GM21515 (cell line): ENCODE results near the gene CDH13.

Source experiments
- ATAC-seq: cut with Tn5 transposase; IDR thresholded peaks from one replicate; pipeline ENCODE4 v1.9.1; 2021; ENCODE audit not compliant: unreplicated experiment

Gene CDH13

DNA sequence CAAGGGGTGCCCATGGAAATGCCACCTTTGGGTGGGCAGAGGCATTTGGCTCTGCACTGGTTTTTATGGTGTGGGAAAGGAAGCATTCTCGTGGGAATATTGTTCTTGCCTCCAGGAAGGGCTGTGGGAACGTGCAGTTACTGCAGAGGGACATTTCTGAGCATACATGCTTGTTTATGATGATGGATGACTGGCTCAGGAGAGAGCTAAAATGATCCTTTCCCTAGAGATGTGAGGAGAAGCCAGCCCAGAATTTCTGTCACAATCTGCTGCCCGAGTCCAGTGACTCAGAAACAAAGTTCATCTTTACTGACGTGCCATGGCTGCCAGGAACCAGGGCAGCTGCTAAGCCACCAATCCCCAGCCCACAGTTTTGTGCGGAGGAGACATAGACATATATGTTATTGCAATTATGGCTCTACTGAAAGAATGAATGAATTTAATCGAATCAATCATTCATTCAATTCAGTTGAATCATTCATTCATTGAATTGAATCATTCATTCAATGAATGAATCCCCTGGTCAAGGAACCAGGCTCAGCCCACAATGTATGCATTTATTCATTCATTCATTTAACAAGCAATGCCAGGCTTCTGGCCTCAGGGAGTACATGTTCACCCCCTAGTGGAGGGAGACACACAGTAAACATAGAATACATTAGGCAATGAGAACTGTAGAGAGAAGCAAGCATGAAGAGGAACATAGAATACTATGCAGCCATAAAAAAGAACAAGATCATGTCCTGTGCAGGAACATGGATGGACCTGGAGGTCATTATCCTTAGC lies 766.6 kb downstream of the CDH13 start:
- ATAC-seq = no peak

GRCh38 chr16:83397601-83398291 lies 771.0 kb downstream of the CDH13 start:
- ATAC-seq = no peak

DNA sequence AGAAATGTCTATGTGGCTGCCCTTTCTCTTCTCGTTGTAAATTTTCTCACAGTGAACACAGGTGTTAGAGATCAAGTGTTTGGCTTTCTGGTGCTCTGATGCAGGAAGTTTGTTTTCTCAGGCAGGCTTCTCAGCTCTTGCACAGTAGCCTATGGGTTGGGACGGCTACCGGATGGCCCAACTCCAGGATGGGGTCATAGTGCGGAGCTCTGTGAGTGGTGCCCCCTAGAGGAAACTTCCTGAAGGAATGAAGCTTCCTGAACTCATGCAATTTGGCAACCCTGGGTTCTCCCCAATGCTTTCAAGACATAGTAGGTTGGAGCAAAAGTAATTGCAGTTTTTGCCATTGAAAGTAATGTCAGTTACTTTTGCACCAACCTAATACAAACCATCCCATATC lies 773.5 kb downstream of the CDH13 start:
- ATAC-seq = no peak

DNA sequence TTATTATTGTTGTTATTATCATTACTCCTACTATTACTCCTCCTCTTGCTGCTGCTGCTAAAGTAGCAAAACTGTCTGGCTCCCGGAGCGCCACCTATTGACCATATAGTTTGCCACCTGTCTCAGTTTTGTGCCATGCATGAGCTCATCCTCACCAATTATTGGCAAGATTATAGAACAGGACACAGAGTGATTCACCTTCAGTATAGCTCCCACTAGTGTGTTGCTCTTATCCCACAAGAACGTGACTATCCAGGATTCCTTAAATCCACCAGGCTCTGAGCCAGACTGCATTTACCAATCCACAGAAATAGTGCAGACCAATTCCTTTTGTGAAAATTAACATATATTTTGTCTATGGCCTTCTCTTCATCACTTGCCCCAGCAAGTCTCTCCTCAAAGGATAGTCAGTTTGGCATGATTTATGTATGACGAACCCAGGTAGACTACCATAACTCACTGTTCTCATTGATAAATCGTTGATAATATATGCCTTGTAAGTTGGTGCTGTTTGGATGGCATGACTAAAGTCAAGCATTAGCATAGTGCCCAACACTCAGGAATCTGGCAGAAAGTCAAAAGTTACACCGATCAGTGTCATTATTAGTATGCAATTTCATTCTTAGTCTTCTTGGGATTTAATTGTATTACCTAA lies 775.5 kb downstream of the CDH13 start:
- ATAC-seq = no peak

DNA sequence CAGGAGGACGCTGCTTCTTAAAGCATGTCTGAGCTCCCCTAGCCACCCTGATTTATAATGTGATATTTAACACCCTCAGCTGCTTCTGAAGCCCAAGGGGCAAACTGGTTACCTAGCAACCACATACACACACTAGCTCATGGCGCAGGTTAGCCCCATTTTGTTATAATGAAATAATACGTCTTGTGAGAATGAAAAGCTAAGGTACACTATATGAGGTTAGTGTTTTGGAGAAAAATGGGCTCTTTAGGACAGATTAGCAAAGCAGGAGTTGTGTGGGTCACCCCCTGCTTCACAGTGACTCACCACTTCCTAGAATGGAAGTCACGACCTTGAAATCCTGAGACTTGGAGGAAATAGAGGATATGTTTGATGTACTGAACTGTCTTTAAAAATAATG lies 776.2 kb downstream of the CDH13 start:
- no peak for ATAC-seq

DNA sequence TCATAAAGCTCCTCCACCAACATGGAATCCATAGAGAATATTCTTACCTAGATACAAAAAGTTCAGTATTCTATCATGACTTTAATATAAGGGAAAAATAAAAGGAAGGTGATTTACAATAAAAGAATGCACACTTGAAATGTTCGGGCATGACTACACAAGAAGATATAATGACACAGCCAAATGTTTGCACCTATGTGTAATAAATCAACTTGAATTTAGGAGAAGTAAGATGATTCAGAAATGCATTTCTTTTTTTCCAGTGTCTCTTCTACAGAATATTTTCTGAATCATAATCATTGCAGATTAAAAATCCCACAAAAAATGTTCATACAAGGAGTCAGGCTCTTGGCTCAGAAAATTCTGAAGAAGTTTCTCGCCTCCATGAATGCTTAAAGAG lies 777.0 kb downstream of the CDH13 start:
- no peak for ATAC-seq

GRCh38 chr16:83404261-83404660 lies 777.5 kb downstream of the CDH13 start:
- ATAC-seq = no peak

GRCh38 chr16:83407928-83408327 lies 781.2 kb downstream of the CDH13 start:
- ATAC-seq = no peak

GRCh38 chr16:83409347-83409746 lies 782.6 kb downstream of the CDH13 start:
- no peak for ATAC-seq

- no peak for ATAC-seq
Measured at GRCh38 chr16:83418565-83418964, 791.8 kb downstream of the CDH13 start.

DNA sequence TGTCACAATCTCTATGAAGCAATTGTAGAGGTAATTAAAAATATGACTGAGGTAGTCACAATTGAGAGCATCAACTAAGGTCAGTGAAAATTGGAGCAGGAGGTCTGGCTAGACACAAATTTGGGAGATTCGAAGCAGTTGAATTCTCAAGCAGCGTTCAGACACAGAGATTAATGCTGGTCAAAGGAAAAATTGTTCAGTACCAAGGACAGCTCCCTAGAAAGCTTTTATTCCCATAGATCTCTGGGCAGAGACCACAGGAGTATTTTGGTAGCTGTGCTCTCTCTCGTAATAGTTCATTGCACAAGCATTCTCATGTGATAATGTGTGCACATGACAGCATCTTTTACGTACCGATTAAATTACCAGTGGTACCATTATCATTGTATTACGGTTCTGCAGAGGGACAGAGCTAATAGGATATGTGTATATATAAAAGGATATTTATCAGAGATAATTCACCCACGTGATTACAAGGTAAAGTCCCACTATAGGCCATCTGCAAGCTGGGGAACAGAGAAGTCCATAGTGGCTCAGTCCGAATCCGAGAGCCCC lies 793.5 kb downstream of the CDH13 start:
- no peak for ATAC-seq

DNA sequence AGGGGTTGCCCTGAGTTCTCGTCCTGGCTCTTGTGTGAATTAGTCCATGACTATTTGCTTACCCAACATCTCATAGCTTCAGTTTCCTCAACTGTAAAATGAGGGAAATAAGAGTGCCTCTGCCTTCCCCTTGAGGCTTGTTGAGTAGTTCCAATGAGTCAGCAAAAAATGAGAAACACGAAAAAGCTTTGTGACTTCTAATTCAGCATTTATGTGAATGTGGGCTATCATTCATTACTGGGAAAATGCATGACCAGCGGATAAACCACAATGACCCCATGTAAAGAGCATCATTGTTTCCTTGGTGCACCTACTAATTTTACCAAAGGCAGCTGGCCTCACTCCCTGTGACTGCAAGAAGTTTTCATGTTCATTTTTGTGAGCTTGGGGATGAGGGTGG lies 806.4 kb downstream of the CDH13 start:
- no peak for ATAC-seq

GRCh38 chr16:83437036-83437435 lies 810.3 kb downstream of the CDH13 start:
- ATAC-seq = no peak

DNA sequence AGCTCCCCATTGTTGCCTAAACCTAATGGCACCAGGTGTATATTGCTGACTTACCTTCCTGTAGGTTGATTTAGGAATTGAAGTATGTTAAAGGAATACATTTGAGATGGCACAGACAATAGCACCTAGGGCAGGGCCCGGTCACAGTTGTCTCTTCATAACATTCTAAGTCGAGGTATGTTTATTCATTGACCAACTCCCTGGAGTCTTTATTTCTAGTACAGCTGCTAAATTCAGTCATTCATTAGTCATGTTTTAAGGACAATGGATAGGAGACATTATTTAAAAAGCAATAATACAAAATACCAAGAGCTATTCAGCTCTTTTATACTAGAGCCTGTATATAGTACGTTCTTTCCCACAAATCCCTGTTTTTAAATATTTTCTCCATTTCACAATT lies 811.6 kb downstream of the CDH13 start:
- ATAC-seq = no peak

DNA sequence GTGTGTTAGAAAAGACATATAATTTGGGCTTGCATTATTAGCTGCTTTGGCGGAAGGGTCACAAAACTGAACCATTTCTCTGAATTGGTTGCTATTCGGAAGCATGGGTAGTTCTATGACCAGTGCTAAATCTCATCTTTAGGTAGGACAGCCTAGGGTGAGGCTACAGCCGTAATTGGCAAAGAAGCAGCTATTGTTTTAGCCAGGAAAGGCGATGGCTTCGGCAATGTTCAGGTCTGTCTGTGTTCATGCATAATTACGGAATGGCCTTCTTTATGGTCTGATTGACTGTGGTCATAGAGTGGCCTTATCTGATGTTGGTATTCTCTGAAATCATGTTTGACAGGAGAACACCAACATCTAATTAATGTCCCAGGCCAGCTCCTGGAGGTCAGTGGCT lies 812.6 kb downstream of the CDH13 start:
- no peak for ATAC-seq

DNA sequence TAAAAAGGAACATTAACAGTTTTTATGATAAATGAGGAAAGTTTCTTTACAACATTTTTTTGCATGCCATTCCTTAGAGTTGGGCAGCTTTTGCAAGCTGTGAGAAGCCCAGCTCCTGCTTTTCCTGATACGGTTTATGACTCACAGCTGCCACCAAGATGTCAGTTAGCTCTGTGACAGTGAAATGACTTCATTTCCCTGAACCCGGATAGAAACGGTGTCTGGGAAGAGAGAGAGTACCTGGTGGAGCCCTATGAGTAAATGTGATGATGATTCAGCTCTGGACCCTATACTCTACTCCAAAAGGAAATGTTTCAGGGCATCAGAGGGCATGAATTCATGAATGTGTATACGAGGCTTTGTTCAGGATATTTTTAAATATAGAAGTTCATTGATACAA lies 814.7 kb downstream of the CDH13 start:
- no peak for ATAC-seq

GRCh38 chr16:83443972-83444371 lies 817.2 kb downstream of the CDH13 start:
- ATAC-seq = no peak

DNA sequence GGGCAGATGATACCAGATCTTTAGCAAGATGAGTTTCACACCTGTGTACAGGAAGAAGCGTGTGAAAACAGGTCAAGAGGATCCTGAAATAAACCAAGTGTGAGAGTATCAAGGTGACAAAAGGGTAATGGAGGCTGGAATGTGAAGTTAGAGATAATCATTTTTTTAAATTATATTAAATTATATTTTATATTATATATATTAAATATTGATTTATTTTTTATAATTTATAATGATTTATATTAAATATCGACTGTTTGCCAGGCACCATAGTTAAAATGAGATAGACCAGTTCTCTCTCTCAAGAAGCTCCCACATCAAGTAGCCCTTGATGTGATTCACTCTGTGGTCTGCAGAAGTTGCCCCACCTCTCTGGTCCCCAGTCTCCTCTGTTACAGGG lies 820.8 kb downstream of the CDH13 start:
- ATAC-seq = no peak

DNA sequence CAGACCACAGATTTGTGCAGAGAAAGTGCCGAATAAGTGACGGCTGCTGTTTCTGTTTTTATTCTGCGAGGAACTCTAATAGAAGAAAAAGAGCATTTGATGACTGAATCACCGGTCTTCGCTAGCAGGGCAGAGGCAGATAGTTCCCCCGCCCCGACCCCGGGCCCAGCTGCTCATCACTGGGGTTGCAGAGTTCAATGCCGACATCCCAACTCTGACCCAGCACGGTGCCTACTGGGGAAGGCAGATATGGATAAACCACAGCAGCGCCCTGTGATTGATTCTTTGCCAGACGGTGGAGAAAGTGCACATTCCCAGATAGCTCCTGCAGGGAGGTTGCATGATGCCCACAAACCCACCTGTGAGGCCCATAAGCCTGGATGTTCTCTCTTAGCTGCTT lies 823.1 kb downstream of the CDH13 start:
- no peak for ATAC-seq

DNA sequence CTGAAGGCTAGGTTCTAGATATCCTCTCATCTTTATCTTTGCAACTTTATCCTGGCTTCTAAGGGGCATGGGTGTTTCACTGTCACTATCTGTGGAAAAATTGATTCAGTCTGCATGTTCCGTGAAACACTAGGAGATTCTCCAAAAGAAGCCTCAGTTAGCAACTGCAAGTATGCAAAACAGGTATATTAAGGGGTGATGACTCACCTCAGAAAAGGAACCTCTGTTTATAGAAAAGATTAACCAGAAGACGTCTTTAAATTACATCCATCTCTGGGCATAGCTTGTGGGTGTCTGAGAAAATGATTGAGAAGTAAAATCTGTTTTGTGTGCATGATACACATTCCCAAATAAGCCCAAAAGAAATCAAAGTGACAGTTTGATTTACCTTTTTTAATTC lies 827.2 kb downstream of the CDH13 start:
- no peak for ATAC-seq

DNA sequence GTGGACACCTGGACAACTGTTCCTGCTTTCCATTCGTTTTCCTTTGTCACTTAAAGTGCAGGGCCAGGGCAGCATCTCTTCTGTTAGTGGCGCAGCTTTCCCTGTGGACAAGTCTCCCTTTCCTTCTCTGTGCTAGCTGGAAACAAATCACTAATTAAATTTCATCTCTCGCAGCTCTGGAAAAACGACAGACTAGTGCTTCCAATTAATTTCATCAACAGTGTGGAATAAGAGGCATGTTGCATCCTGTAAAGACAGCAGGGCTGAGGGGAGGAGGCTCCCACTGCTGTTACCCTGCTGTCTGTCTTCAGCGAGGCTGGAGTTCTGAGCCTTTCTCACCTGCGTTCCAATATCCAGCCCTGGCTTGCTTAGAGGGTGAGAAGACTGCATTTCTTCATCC lies 828.9 kb downstream of the CDH13 start:
- ATAC-seq = no peak

DNA sequence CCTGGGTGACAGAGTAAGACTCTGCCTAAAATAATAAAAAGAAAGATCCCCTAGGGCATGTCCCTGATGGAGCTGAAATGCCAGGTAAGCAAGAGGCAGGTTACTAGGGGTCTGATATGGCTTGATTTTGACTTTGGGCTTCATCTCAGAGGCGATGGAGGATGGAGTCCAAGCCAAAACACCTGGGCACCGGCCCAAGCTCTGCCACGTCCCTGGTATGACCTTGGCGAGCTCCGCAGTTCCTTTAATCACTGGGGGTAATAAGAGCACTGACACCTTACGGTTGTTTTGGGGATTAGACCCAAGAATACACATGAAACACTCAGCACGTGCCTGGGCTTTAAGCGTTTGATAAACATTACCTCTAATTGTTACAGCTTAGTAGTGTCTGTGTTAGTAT lies 830.2 kb downstream of the CDH13 start:
- ATAC-seq = no peak
